ENCODE results near the gene IMP4.

- TF ChIP-seq NRF1 (IDR thresholded peaks at IDR 0.05; ENCODE audit: low read depth, low read length) = no peak
- TF ChIP-seq, protein P1, sequence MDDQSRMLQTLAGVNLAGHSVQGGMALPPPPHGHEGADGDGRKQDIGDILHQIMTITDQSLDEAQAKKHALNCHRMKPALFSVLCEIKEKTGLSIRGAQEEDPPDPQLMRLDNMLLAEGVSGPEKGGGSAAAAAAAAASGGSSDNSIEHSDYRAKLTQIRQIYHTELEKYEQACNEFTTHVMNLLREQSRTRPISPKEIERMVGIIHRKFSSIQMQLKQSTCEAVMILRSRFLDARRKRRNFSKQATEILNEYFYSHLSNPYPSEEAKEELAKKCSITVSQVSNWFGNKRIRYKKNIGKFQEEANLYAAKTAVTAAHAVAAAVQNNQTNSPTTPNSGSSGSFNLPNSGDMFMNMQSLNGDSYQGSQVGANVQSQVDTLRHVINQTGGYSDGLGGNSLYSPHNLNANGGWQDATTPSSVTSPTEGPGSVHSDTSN (IDR thresholded peaks at IDR 0.05) = no peak
- TF ChIP-seq CTCF (IDR thresholded peaks at IDR 0.05) = no peak
- no peak for TF ChIP-seq MAX (IDR thresholded peaks at IDR 0.05; ENCODE audit: low read depth)
Observed at GRCh38 chr2:130344578-130344977, 1.9 kb downstream of the IMP4 start.

Data from SK-N-SH (cell line).